22Rv1 (cell line): ENCODE measurements around the gene LDLRAD4.

Source experiments
- H3K27ac ChIP-seq: fragments of 450-650 bp; 2 replicates; pipeline ENCODE4 v1.5.1; 2017
- ZFX ChIP-seq: fragments of 450-650 bp; IDR thresholded peaks from 2 replicates; pipeline ENCODE4 v1.6.1; 2017; ENCODE audit warnings: antibody characterized with exemption, borderline replicate concordance
- TF ChIP-seq, protein P1 (sequence below): fragments of 450-650 bp; IDR thresholded peaks from 2 replicates; pipeline ENCODE4 v1.5.1; 2017; ENCODE audit warnings: mild to moderate bottlenecking

The LDLRAD4 gene

DNA sequence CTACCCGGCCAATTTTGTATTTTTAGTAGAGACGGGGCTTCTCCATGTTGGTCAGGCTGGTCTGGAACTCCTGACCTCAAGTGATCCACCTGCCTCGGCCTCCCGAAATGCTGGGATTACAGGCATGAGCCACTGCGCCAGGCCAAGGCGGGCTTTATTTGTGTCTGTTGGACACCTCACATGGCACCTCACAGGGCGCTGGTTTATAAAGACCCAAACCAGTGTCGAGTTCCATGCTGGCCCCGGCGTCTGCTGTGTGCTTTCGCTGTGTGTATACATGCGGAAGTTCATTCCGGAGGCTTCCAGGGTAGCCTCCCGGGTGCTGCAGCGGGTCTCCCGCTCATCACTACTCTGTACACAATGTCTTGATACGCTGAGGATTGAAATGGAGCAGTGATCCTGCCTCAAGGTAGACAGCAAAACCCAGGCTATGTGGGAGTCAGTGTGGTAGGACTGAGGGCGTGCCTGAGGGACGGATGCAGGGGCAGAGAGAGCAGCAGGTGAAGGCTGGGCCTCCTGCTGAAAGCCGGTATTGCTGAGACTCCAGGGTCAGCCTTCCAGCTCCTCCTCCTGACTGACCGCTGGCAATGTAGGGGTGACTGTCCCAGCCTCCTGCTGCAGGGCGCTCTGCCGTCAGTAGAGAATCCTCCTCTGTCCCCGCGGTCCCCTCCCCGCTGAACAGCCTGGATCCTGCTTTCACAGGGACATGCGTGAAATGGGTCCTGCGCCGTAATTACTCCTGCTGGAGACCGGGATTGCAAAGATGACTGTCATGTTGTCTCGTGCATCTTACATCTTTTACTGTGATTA is 22.7 kb downstream of the LDLRAD4 start:
- no peak overlapping the region for H3K27ac ChIP-seq
- no peak for TF ChIP-seq ZFX
- TF ChIP-seq, protein P1, sequence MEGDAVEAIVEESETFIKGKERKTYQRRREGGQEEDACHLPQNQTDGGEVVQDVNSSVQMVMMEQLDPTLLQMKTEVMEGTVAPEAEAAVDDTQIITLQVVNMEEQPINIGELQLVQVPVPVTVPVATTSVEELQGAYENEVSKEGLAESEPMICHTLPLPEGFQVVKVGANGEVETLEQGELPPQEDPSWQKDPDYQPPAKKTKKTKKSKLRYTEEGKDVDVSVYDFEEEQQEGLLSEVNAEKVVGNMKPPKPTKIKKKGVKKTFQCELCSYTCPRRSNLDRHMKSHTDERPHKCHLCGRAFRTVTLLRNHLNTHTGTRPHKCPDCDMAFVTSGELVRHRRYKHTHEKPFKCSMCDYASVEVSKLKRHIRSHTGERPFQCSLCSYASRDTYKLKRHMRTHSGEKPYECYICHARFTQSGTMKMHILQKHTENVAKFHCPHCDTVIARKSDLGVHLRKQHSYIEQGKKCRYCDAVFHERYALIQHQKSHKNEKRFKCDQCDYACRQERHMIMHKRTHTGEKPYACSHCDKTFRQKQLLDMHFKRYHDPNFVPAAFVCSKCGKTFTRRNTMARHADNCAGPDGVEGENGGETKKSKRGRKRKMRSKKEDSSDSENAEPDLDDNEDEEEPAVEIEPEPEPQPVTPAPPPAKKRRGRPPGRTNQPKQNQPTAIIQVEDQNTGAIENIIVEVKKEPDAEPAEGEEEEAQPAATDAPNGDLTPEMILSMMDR: no peak

DNA sequence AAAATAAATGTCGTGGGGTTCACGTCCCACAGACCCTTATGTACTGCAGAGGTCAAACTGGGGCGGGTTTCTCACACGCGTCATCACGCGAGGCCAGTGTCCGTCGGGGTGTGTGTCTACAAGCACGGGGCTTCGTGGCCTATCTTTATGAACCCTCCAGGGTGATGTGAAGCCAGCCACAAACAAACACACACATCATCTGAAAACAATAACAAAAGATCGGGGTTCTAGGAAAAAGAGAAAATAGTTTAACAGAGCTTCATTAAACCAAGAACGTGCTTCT is 23.3 kb downstream of the LDLRAD4 start:
- no peak overlapping the region for H3K27ac ChIP-seq
- TF ChIP-seq, protein P1: no peak
- TF ChIP-seq ZFX: no peak

DNA sequence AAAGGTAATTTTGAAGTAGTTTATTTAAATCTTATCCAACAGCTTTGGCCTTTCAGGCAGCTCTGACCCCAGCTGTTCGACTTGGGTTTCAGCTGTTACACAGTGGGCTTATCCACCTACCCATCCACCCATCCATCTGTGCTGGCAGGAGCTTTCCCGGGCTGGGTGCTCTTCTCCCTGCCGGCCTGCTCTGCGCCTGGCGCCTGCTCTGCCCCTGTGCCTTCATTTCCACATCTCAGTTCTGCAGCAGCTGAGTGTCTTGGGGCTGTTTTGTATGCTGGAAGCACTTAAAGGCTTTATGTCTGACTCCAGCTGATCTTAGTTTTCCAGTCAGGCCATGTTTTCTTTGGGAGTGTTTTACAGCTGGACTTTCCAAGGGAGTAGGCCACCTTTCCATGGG is 24.2 kb downstream of the LDLRAD4 start:
- no peak overlapping the region for H3K27ac ChIP-seq
- TF ChIP-seq ZFX: no peak
- TF ChIP-seq, protein P1: no peak

DNA sequence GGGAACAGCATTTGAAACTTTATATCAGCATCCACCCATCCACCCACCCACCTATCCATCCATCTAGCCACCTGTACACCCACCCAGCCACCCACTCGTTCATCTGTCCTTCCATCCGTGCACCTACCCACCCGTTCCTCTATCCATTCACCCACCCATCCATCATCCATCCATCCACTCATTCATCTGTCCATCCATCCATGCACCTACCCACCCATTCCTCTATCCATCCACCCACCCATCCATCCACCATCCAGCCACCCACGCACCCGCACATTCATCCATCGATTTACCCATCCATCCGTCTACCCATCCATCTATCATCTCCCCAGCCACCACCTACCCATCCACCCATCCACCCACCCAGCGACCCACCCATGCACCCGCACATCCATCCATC is 24.8 kb downstream of the LDLRAD4 start:
- H3K27ac ChIP-seq: no peak overlapping the region
- no peak for TF ChIP-seq ZFX
- TF ChIP-seq, protein P1: no peak

DNA sequence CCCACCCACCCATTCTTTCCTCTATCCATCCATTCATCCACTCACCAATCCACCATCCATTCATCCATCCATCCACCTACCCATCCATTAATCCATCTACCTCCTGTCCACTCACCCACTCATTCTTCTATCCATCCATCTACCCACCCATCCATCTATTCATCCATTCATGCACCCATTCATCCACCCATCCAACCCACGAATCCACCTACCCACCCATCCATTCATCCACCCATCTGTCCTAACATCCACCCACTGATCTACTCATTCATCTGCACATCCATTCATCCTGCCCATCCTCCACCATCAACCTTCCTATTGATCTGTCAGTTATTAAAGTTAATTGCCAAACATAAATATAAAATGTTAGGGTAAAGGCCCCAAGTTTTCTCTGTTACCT is 25.6 kb downstream of the LDLRAD4 start:
- H3K27ac ChIP-seq: no peak overlapping the region
- no peak for TF ChIP-seq ZFX
- TF ChIP-seq, protein P1: no peak

DNA sequence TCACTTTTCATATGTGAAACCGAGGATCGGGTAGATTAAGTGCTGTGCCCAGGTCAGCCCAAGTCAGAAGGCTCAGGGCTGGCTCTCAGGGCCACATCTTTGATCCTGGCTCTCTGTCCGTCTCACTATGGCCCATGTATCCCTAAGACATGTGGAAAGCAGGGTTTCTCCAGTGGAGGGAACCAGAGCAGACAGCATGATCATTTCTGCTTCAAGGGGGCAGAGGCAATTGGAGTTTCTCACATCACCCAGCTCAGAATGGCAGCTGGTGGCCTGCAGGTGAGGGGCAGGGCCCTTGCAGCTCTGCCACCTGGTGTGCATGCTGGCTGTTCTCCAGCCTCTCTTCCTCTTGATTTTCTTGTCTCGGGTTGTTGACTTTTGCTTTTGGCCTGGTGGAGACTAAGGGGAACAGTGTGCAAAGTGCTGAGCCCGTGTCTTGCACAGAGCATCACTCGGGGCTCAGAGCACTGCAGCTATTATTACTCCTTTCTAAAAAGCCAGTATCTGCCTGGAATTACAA is 27.0 kb downstream of the LDLRAD4 start:
- no peak for TF ChIP-seq ZFX
- TF ChIP-seq, protein P1: no peak
- no peak overlapping the region for H3K27ac ChIP-seq

DNA sequence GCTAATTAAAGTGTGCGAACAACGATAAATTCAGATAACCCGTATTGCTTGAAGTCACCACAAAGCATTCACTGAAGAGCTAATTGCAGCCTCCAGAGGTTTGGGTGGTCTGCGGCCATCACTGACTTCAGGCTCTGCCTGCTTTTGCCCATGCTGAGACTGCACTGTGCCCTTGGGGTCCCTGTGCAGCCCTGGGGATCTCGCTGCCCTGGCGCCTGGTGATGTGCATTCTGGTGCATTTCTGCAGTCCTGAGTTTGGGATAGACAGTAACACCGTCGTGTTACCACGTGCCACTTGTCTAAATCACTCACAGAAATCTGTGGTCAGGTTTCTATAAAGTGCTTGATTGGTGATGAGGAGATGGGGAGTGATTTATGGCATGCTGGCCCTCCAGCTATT is 27.6 kb downstream of the LDLRAD4 start:
- no peak for TF ChIP-seq ZFX
- TF ChIP-seq, protein P1: no peak
- no peak overlapping the region for H3K27ac ChIP-seq
